ENCODE results near the gene RELN.

GRCh38 chr7:103955985-103956384, 33.5 kb downstream of the RELN start:
- TF ChIP-seq CTCF (conservative IDR thresholded peaks at IDR 0.05; ENCODE audit: low read length) = no peak
- no peak for TF ChIP-seq EZH2phosphoT487 (IDR thresholded peaks at IDR 0.05; ENCODE audit: borderline replicate concordance)
